ENCODE results near the gene ATP1B3.

DNA sequence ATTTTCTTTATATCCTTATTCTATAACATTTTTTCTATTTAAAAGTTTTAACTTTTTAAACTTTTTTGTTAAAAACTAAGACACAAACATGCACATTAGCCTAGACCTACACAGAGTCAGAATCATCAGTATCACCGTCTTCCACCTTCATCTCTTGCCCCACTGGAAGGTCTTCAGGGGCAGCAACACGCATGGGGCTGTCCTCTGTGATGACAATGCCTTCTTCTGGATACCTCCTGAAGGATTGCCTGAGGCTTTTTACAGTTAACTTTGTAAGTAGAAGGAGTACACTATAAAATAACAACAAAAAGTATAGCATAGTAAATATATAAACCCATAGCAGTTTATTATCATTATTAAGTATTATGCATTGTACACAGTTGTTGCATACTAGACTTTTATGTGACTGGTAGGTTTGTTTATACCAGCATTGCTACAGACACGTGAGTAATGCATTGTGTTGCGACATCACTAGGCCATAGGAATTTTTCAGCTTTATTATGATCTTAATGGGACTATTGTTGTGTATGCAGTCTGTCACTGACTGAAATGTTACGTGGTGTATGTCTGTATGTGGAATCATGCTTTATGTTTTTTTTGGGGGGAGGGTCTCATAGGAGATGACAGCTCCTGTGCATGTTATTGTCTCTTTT, 18.2 kb downstream of the ATP1B3 start:
- TF ChIP-seq, protein P1, sequence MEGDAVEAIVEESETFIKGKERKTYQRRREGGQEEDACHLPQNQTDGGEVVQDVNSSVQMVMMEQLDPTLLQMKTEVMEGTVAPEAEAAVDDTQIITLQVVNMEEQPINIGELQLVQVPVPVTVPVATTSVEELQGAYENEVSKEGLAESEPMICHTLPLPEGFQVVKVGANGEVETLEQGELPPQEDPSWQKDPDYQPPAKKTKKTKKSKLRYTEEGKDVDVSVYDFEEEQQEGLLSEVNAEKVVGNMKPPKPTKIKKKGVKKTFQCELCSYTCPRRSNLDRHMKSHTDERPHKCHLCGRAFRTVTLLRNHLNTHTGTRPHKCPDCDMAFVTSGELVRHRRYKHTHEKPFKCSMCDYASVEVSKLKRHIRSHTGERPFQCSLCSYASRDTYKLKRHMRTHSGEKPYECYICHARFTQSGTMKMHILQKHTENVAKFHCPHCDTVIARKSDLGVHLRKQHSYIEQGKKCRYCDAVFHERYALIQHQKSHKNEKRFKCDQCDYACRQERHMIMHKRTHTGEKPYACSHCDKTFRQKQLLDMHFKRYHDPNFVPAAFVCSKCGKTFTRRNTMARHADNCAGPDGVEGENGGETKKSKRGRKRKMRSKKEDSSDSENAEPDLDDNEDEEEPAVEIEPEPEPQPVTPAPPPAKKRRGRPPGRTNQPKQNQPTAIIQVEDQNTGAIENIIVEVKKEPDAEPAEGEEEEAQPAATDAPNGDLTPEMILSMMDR (IDR thresholded peaks at IDR 0.05; ENCODE audit: low read length): no peak
- no peak for TF ChIP-seq EZH2 (optimal IDR thresholded peaks at IDR 0.05; ENCODE audit: low read depth, low read length)
- TF ChIP-seq EZH2phosphoT487 (IDR thresholded peaks at IDR 0.05; ENCODE audit: low read length): no peak
